Smooth muscle cell (in vitro differentiated cells): ENCODE measurements around the gene PRSS33. TPM values are rescaled to one million over a fixed set of nuclear protein-coding genes. Genes with fewer than 3 reads are reported as not detected.

Experiments used
- DNase-seq: peaks from one replicate; lab custom pipeline; 2025; ENCODE audit not compliant: unreplicated experiment; lab: John Stamatoyannopoulos, UW
- H2AFZ ChIP-seq: fragments of 200-600 bp; sonication (generic); 2 replicates; pipeline ENCODE4 v1.6.0; 2016; ENCODE audit warnings: antibody characterized with exemption, low read depth, mild to moderate bottlenecking
- H3F3A ChIP-seq: fragments of 200-600 bp; sonication (generic); 2 replicates; pipeline ENCODE4 v1.6.0; 2017; ENCODE audit warnings: antibody characterized with exemption, low read depth
- H3K27ac ChIP-seq: fragments of 200-600 bp; sonication (generic); 2 replicates; pipeline ENCODE4 v1.5.1; 2016; ENCODE audit warnings: low read depth, mild to moderate bottlenecking
- H3K27me3 ChIP-seq: fragments of 200-600 bp; sonication (generic); 2 replicates; pipeline ENCODE4 v1.6.1; 2016; ENCODE audit warnings: low read depth, mild to moderate bottlenecking
- H3K36me3 ChIP-seq: fragments of 200-600 bp; sonication (generic); 2 replicates; pipeline ENCODE4 v1.5.1; 2016; ENCODE audit warnings: low read depth
- H3K4me1 ChIP-seq: fragments of 200-600 bp; sonication (generic); 2 replicates; pipeline ENCODE4 v1.5.1; 2016; ENCODE audit warnings: low read depth
- H3K4me2 ChIP-seq: fragments of 200-600 bp; sonication (generic); 2 replicates; pipeline ENCODE4 v1.6.0; 2016; ENCODE audit warnings: mild to moderate bottlenecking
- H3K4me3 ChIP-seq: fragments of 200-600 bp; sonication (generic); 2 replicates; pipeline ENCODE4 v1.5.1; 2016; ENCODE audit warnings: mild to moderate bottlenecking
- H3K79me2 ChIP-seq: fragments of 200-600 bp; sonication (generic); 2 replicates; pipeline ENCODE4 v1.6.0; 2016; ENCODE audit warnings: low read depth, mild to moderate bottlenecking
- H3K9ac ChIP-seq: fragments of 200-600 bp; sonication (generic); 2 replicates; pipeline ENCODE4 v1.6.0; 2016; ENCODE audit warnings: low read depth
- H3K9me3 ChIP-seq: fragments of 200-600 bp; sonication (generic); replicated peaks from 2 replicates; pipeline ENCODE4 v1.5.1; 2016; ENCODE audit warnings: low read depth
- H4K20me1 ChIP-seq: fragments of 200-600 bp; sonication (generic); 2 replicates; pipeline ENCODE4 v1.6.0; 2016; ENCODE audit warnings: low read depth
- CTCF ChIP-seq: fragments of 200-600 bp; sonication (generic); IDR thresholded peaks from 2 replicates; pipeline ENCODE4 v1.5.1; 2017; ENCODE audit warnings: borderline replicate concordance, mild to moderate bottlenecking, antibody characterized with exemption; ENCODE audit not compliant: insufficient read depth, poor library complexity, severe bottlenecking
- WGBS: methylation state at CpG from one replicate; pipeline ENCODE4 v1.1.7; 2016; ENCODE audit warnings: low lambda C conversion rate; 5-methylcytosine and 5-hydroxymethylcytosine counted together
- polyA plus RNA-seq: library from polyadenylated mRNA; unstranded; fragments of >200 nt; fragmentation: Nextera tagmentation; extraction: Ambion mirVana; gene quantifications from 2 replicates; pipeline ENCODE4 v1.2.1, GENCODE V29; 2016
- total RNA-seq: library from RNA; depleted of rRNA; stranded (reverse); fragments of >200 nt; gene quantifications from 2 replicates; pipeline ENCODE4 v1.2.3, GENCODE V29; 2014

PRSS33 gene
- total and polyA plus RNA-seq, 2 experiments from 2014 or later: not detected

- no peaks in the 10 kb centered on the region for H3K4me1 ChIP-seq
- TF ChIP-seq CTCF: no peak
- no peak overlapping the region for H3K4me3 ChIP-seq
- no peaks in the 10 kb centered on the region for H3K36me3 ChIP-seq
- H2AFZ ChIP-seq: no peak overlapping the region
- no peak overlapping the region for H3K27ac ChIP-seq
- H3K79me2 ChIP-seq: no peaks in the 10 kb centered on the region
- H3K4me2 ChIP-seq: no peak overlapping the region
- H4K20me1 ChIP-seq: no peaks in the 10 kb centered on the region
- no peaks in the 10 kb centered on the region for H3F3A ChIP-seq
- no peak for DNase-seq
- H3K9me3 ChIP-seq: no peaks in the 10 kb centered on the region
- WGBS: 77% methylated on average over 3 of the region's 3 CpGs
- H3K27me3 ChIP-seq: no peaks in the 10 kb centered on the region
- no peak overlapping the region for H3K9ac ChIP-seq
These were observed 16.3 kb upstream of the PRSS33 start for GRCh38 chr16:2803545-2804195.

GRCh38 chr16:2799859-2800226, 12.5 kb upstream of the PRSS33 start:
- Histone ChIP-seq H3K9ac (no peak overlapping the region), H3K79me2 (no peaks in the 10 kb centered on the region), H3K4me1 (no peaks in the 10 kb centered on the region), H3K9me3 (no peaks in the 10 kb centered on the region), H3K27me3 (no peaks in the 10 kb centered on the region), H3K4me2 (no peak overlapping the region), H2AFZ (no peak overlapping the region), H3K4me3 (no peak overlapping the region), H3K36me3 (no peaks in the 10 kb centered on the region), H3K27ac (no peak overlapping the region), H3F3A (peaks cover 4% of the 10 kb centered on the region), H4K20me1 (no peaks in the 10 kb centered on the region)
- no peak for DNase-seq
- 64% methylated on average over 1 of the region's 1 CpG for WGBS
- no peak for TF ChIP-seq CTCF

- H3K4me3 ChIP-seq: no peak overlapping the region
- H3K36me3 ChIP-seq: no peaks in the 10 kb centered on the region
- DNase-seq: no peak
- WGBS: 86% methylated on average over 20 of the region's 21 CpGs
- H4K20me1 ChIP-seq: no peaks in the 10 kb centered on the region
- TF ChIP-seq CTCF: no peak
- H2AFZ ChIP-seq: no peak overlapping the region
- H3K79me2 ChIP-seq: no peaks in the 10 kb centered on the region
- H3K27ac ChIP-seq: no peak overlapping the region
- H3K9ac ChIP-seq: no peak overlapping the region
- H3K4me2 ChIP-seq: no peak overlapping the region
- no peaks in the 10 kb centered on the region for H3K27me3 ChIP-seq
- no peaks in the 10 kb centered on the region for H3K9me3 ChIP-seq
- H3K4me1 ChIP-seq: no peaks in the 10 kb centered on the region
- H3F3A ChIP-seq: peaks cover 4% of the 10 kb centered on the region
These were observed 12.0 kb upstream of the PRSS33 start for GRCh38 chr16:2799205-2799858.
